Stimulated activated CD8-positive, alpha-beta memory T cell treated with anti-CD3 and anti-CD28 coated beads, Interleukin-4, amount 100 ng/mL, for 4 hours (primary cell): Measurements from ENCODE around the gene TRIM31.

Source experiments
- DNase-seq, 2 donors: peaks; one replicate each; pipeline ENCODE4 v3.0.0-alpha.2; 2020; ENCODE audit warnings: low read depth in 2 of 2, low spot score in 1 of 2

Gene TRIM31

GRCh38 chr6:30077218-30077617 lies 35.7 kb downstream of the TRIM31 start:
- no peak for DNase-seq

GRCh38 chr6:30075790-30076732 lies 36.8 kb downstream of the TRIM31 start:
- no peak for DNase-seq

- DNase-seq: no peak
Observed at GRCh38 chr6:30075094-30075789, 37.6 kb downstream of the TRIM31 start, which contains the start of gene RNF39. RNF39 (minus strand) TSS chr6:30075769; CDS start chr6:30075585, 184 bp downstream.

GRCh38 chr6:30074331-30075093 lies 38.4 kb downstream of the TRIM31 start:
- no peak for DNase-seq

GRCh38 chr6:30073489-30074235 lies 39.2 kb downstream of the TRIM31 start:
- DNase-seq: no peak

GRCh38 chr6:30071858-30072257 lies 41.0 kb downstream of the TRIM31 start:
- DNase-seq: no peak

GRCh38 chr6:30071081-30071818 lies 41.6 kb downstream of the TRIM31 start:
- no peak for DNase-seq

- DNase-seq: no peak
Observed at GRCh38 chr6:30067460-30068139, 45.3 kb downstream of the TRIM31 start.

- DNase-seq: peak; percentile 98 to 99
Observed at GRCh38 chr6:30066577-30067459, 46.1 kb downstream of the TRIM31 start, which contains the start of gene PPP1R11. PPP1R11 (plus strand) TSS chr6:30067198; CDS start chr6:30067411, 213 bp downstream.

- DNase-seq: no peak
Observed at GRCh38 chr6:30066082-30066481, 46.8 kb downstream of the TRIM31 start.

- DNase-seq: no peak
Observed at GRCh38 chr6:30063315-30063714, 49.6 kb downstream of the TRIM31 start.

- DNase-seq: no peak
Observed at GRCh38 chr6:30062471-30063178, 50.3 kb downstream of the TRIM31 start.

GRCh38 chr6:30061858-30062458 lies 50.9 kb downstream of the TRIM31 start:
- no peak for DNase-seq

- DNase-seq: peak; percentile 73 to 74
Observed at GRCh38 chr6:30061092-30061857, 51.6 kb downstream of the TRIM31 start, which contains the start of gene POLR1H. POLR1H (plus strand) TSS chr6:30061265; CDS start chr6:30061525, 260 bp downstream.

GRCh38 chr6:30060606-30061091 lies 52.2 kb downstream of the TRIM31 start:
- DNase-seq: no peak

GRCh38 chr6:30055513-30055912 lies 57.4 kb downstream of the TRIM31 start:
- no peak for DNase-seq
